Thyroid gland (tissue), 4 donors: ENCODE data around the gene MTHFD1L. TPM values are rescaled to one million over a fixed set of nuclear protein-coding genes. Genes with fewer than 3 reads are reported as not detected.

Experiments used
- DNase-seq, 2 donors: peaks; one replicate each; pipeline ENCODE4 v3.0.0-alpha.2; 2019
- H3K27ac ChIP-seq, 3 donors: fragments of 200-600 bp; sonication (generic); 1 replicate in 2 of 3; 2 replicates in 1 of 3; pipeline ENCODE4 v1.5.1; 2016 to 2019; ENCODE audit warnings: mild to moderate bottlenecking in 1 of 3, moderate library complexity in 1 of 3
- H3K27me3 ChIP-seq: fragments of 200-600 bp; sonication (generic); one replicate; pipeline ENCODE4 v1.5.1; 2019
- H3K36me3 ChIP-seq, 2 donors: fragments of 200-600 bp; sonication (generic); one replicate each; pipeline ENCODE4 v1.5.1; 2016 to 2019
- H3K4me1 ChIP-seq, 2 donors: fragments of 200-600 bp; sonication (generic); one replicate each; pipeline ENCODE4 v1.5.1; 2017 to 2019
- H3K4me3 ChIP-seq, 3 donors: fragments of 200-600 bp; sonication (generic); replicated peaks in 1 of 3; 1 replicate in 2 of 3; 2 replicates in 1 of 3; pipeline ENCODE4 v1.5.1; 2016; ENCODE audit warnings: mild to moderate bottlenecking in 1 of 3
- H3K9me3 ChIP-seq: fragments of 200-600 bp; sonication (generic); one replicate; pipeline ENCODE4 v1.5.1; 2017
- POLR2A ChIP-seq, 2 donors: fragments of 450-650 bp; IDR thresholded peaks; one replicate each; pipeline ENCODE4 v1.6.1; 2017; ENCODE audit warnings: antibody characterized with exemption in 2 of 2, mild to moderate bottlenecking in 2 of 2, moderate library complexity in 1 of 2
- WGBS, 2 donors: methylation state at CpG; one replicate each; pipeline ENCODE4 v1.1.5; 2017; 5-methylcytosine and 5-hydroxymethylcytosine counted together
- intact Hi-C: fragments of 100-400 bp; cut with DNase I; formaldehyde crosslinking; loops from one replicate; pipeline ENCODE4 v1.15.1; 2023
- total RNA-seq, 4 donors: library from RNA; depleted of rRNA; stranded (reverse); fragments of >200 nt; gene quantifications; one replicate each; pipeline ENCODE4 v1.2.3, GENCODE V29; 2016
- TF ChIP-seq, protein P1 (sequence below), 6 experiments: fragments of 200-600 bp in 3 of 6; fragments of 450-650 bp in 3 of 6; sonication (generic) in 3 of 6; IDR thresholded peaks; one replicate each; pipeline ENCODE4 v1.5.1; 2016 to 2019; ENCODE audit warnings: antibody characterized with exemption in 6 of 6, mild to moderate bottlenecking in 2 of 6, inconsistent platforms in 1 of 6, moderate library complexity in 1 of 6

MTHFD1L gene
- total RNA-seq, 4 donors from 2014 or later: 8.7 to 14.6 (median 11.0) TPM

DNA sequence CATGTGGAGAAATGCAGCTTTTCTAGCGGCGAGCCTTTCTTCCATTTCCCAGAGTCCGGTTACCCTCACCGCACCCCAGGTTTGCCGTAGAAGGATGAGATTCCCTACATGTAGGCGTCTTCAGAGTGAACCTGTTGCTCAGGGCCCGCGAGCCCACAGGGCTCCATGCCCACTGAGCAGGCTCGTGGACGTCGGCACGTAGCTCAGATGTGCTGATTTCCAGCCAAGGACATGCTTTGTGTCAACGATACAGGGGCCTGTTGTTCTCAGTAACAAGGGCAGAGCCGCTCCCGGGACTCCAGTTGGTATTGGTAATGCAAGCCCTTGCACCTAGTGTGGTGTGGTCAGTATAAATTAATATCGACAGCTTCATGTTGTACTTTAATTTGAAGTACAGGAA lies 159.6 kb downstream of the MTHFD1L start:
- Histone ChIP-seq H3K36me3 (no peaks in the 10 kb centered on the region), H3K9me3 (no peaks in the 10 kb centered on the region), H3K4me1 (peaks cover 18 to 37% of the 10 kb centered on the region in 2 donors), H3K27me3 (no peaks in the 10 kb centered on the region), H3K4me3 (no peak overlapping the region), H3K27ac (peak overlapping the region; percentile 26 to 92 (median 80))
- TF ChIP-seq, protein P1, sequence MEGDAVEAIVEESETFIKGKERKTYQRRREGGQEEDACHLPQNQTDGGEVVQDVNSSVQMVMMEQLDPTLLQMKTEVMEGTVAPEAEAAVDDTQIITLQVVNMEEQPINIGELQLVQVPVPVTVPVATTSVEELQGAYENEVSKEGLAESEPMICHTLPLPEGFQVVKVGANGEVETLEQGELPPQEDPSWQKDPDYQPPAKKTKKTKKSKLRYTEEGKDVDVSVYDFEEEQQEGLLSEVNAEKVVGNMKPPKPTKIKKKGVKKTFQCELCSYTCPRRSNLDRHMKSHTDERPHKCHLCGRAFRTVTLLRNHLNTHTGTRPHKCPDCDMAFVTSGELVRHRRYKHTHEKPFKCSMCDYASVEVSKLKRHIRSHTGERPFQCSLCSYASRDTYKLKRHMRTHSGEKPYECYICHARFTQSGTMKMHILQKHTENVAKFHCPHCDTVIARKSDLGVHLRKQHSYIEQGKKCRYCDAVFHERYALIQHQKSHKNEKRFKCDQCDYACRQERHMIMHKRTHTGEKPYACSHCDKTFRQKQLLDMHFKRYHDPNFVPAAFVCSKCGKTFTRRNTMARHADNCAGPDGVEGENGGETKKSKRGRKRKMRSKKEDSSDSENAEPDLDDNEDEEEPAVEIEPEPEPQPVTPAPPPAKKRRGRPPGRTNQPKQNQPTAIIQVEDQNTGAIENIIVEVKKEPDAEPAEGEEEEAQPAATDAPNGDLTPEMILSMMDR (IDR thresholded peaks at IDR 0.05): no peak
- no peak for TF ChIP-seq POLR2A (IDR thresholded peaks at IDR 0.05)
- WGBS, 2 donors: 56 to 61% methylated on average over 11 to 16 of the region's 16 CpGs
- intact Hi-C loops: loop anchor here (10.0 kb wide), 1 partner anchor 140 kb away; no protein-coding TSS in a partner anchor
- peak; percentile 85 to 89 for DNase-seq

DNA sequence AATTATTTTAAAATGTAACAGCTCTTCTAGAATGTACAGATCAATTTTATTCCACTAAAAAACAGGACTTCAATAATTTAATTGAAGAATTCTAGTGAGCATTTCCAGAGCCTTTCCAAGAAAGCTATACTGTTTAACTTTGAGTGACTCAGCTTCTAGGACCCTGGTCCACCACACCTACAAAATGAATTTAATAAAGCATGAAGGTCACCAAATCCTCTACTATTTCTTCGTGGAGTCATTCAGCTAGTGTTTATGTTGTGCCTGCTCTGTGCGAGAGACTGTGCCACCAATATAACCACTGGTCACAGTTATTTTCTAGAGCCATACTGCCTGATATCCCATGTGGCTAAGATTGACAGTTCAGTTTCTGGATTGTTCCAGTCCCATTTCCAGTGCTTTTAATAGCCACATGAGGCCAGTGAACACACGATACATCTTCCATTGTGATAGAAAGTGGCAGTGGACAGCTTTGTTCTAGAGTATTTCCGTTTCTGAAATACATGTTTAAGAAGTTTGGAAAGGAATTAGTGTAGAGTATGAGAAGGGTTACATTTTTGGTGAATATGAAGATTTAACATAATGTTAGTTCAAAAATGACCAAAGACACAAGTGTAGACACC lies 160.7 kb downstream of the MTHFD1L start:
- H3K4me3 ChIP-seq: no peak overlapping the region
- TF ChIP-seq, protein P1 (IDR thresholded peaks at IDR 0.05): no peak
- TF ChIP-seq POLR2A (IDR thresholded peaks at IDR 0.05): no peak
- peaks cover 18 to 35% of the 10 kb centered on the region in 2 donors for H3K4me1 ChIP-seq
- intact Hi-C loops: loop anchor here (10.0 kb wide), 1 partner anchor 139 kb away; no protein-coding TSS in a partner anchor
- no peaks in the 10 kb centered on the region for H3K27me3 ChIP-seq
- H3K9me3 ChIP-seq: no peaks in the 10 kb centered on the region
- peak overlapping the region; percentile 14 to 92 (median 26) for H3K27ac ChIP-seq
- 65 to 73% methylated on average over 4 of the region's 4 CpGs for WGBS, 2 donors
- H3K36me3 ChIP-seq: no peaks in the 10 kb centered on the region
- no peak for DNase-seq

DNA sequence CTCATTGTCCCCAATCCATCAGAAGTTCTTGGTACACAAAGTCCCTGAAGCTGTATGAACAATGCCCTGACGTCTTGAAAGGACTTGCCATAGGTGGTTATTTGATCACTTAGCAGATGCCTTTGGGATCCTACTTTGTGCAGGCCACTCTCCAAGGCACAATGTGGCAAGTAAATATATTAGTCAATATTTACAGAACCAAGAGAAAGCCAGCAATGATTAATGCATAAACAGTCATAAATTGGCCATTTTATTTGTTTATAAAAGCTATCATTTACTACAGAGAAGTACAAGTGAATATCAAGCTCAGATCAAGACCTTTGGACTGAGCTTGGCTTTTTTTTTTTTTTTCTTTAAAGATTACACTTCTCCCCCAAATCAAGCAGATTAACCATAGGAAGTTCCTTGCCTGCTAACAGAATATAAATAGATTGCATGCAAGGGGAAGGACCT lies 161.8 kb downstream of the MTHFD1L start:
- TF ChIP-seq, protein P1 (IDR thresholded peaks at IDR 0.05): no peak
- TF ChIP-seq POLR2A (IDR thresholded peaks at IDR 0.05): no peak
- Histone ChIP-seq H3K36me3 (no peaks in the 10 kb centered on the region), H3K4me1 (peaks cover 18 to 27% of the 10 kb centered on the region in 2 donors), H3K27ac (no peak overlapping the region), H3K4me3 (no peak overlapping the region), H3K27me3 (no peaks in the 10 kb centered on the region), H3K9me3 (no peaks in the 10 kb centered on the region)
- intact Hi-C loops: loop anchor here (10.0 kb wide), 1 partner anchor 137 kb away; no protein-coding TSS in a partner anchor
- WGBS, 2 donors: 77 to 84% methylated on average over 1 of the region's 1 CpG
- DNase-seq: no peak

DNA sequence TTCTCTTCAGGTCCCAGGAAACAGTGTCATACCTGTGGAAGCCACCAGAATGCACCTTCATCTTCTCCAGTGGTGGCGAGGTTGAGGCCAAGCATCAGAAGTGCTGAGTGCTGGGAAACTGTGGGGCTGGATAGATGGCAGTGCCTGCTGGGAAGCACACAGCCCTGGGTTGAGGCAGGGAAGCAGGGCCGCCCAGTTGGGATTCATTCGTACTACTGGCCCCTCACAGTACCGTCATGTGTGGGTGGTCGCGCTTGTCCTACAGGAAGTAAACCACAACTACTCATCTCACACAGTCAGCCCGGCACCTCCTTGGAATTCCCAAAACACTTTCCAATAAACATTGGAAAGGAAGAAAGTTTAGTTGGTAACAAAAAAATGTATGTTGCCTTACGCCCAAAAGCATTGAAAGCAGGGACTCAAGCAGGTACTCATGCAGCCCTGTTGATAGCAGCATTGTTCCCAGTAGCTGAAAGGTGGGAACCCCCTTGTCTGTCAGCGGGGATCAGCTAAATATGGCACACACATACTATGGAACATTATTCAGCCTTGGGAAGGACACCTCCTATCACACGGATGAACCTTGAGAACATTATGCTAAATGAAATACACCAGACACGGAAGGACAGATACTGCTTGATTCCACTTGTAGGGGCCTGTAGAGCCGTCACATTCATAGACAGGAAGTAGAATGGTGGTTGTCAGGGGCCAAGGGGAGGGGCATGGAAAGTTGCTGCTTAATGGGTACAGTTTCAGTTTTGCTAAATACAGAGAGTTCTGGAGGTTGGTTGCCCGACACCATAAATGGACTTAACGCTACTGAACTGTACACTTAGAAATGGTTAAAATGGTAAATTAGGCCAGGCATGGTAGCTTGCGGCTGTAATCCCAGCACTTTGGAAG lies 162.7 kb downstream of the MTHFD1L start:
- intact Hi-C loops: loop anchor here (10.0 kb wide), 1 partner anchor 137 kb away; no protein-coding TSS in a partner anchor
- WGBS, 2 donors: 97 to 98% methylated on average over 15 of the region's 15 CpGs
- Histone ChIP-seq H3K27me3 (no peaks in the 10 kb centered on the region), H3K36me3 (no peaks in the 10 kb centered on the region), H3K4me1 (peaks cover 18 to 21% of the 10 kb centered on the region in 2 donors), H3K4me3 (no peak overlapping the region), H3K27ac (no peak overlapping the region), H3K9me3 (no peaks in the 10 kb centered on the region)
- DNase-seq: no peak
- no peak for TF ChIP-seq POLR2A (IDR thresholded peaks at IDR 0.05)
- TF ChIP-seq, protein P1 (IDR thresholded peaks at IDR 0.05): no peak
